NCI-H128 (cell line): ENCODE results near the gene YDJC.
"Not testable (repeated sequence)": the region's sequence is repeated elsewhere in the genome, so short reads cannot be mapped to it uniquely, and the experiment has no call there.

Experiments used
- DNase-seq: peaks from one replicate; lab custom pipeline; 2025; ENCODE audit not compliant: unreplicated experiment; lab: John Stamatoyannopoulos, UW

The YDJC gene

DNA sequence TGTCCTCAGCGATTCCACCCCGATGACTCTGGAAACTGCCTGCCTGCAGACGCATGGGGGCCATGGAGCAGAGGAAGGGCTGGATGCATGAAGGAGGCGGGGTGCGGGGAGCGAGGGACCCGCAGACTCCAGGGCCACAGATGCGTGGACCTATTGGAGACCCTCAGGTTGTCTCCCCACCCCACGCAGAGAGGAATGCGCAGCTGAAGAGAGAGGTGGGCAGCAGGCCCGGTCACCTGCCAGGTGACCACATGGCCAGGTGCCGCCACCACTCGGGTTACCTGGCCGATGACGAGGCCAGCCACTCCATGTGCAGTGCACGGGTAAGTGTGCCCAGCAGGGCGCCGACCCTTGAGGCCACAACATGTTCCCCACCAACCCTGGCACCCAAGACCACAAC is 3.1 kb upstream of the YDJC start:
- DNase-seq: no peak

DNA sequence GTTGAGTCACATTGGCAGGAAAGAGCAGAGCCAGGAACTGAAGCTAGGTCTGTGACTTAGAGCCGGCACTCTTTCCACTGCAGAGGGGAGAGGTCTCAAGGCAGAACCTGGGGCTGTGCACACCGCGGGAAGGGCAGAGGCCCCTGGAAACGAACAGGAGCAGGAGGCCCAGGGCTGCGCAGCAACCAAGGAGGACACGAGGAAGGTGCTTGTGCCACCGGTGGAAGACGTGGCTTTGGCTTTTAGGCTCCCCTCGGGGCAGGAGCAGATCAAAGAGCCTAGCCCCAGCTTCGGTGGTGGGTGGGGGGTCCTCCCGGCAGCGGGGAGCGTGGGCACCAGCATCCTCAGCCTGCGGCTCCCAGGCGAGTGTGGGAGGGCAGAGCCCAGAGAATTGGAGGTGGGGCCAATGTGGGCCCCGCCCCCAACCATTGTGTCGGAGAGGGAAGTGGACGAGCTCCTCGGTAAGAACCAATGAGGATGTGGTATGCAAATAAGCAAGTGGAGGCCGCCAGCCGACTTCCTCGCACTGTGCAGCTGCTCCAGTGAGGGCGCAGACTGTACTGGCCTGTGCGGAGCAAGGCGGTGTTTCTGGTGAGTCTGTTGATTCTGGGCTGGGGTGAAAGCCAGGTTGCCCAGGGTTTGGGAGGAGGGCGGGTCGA is 2.5 kb upstream of the YDJC start, which contains the start of gene CCDC116:
CCDC116 (plus strand) TSS at position 524 of the 659 bp plus-strand sequence. CDS start 422 bp downstream, outside the sequence.
- DNase-seq: no peak

DNA sequence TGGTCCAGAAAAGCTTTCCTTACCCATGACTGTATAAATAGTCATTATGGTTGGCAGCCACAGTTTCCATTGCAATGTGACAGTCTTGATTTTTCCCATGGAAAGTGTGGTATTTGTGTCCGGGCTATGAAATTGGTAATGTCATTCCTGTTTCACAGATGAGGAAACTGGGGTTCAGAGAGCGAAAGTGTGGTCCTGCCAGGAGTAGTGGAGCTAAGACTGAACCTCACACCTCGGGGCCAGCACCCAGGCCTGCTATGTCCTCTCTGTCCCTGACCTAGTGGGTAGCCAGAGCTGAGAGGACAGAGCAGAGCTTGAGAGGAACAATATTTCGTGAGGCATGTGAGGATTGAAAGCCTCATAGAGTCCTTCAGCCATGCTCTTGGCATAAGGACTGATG is 1.2 kb upstream of the YDJC start:
- no peak for DNase-seq

GRCh38 chr22:21628386-21629254 is 1.2 kb downstream of the YDJC start:
- DNase-seq: no peak

GRCh38 chr22:21626735-21627469 is 2.9 kb downstream of the YDJC start:
- DNase-seq: no peak

DNA sequence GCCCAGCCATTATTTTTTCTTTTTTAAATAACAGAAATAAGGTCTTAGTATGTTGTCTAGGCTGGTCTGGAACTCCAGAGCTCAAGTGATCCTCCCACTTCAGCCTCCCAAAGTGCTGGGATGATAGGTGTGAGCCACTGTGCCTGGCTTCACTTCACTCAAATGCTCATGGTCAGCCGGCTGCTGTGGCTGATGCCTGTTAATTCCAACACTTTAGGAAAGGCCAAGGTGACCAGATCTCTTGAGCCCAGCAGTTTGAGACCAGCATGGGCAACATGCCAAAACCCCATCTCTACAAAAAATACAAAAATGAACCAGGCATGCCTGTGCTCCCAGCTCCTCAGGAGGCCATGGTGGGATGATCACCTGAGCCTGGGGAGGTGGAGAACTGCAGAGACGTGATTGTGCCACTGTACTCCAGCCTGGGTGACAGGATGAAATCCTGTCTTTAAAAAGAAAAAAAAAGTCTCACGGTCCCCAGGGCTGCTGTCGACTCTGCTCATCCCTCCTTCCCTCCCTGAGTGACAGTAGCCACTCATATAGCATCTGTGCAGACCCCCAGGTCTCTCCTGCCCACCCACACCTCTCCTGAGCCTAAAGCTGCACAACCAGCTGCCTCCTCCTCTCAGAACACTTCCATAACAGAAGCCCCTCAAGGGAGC is 3.6 kb downstream of the YDJC start:
- no peak for DNase-seq

- no peak for DNase-seq
Observed at GRCh38 chr22:21624880-21625791, 4.7 kb downstream of the YDJC start.

GRCh38 chr22:21624120-21624879 is 5.5 kb downstream of the YDJC start:
- no peak for DNase-seq

- no peak for DNase-seq
Observed at GRCh38 chr22:21623648-21623970, 6.2 kb downstream of the YDJC start.

DNA sequence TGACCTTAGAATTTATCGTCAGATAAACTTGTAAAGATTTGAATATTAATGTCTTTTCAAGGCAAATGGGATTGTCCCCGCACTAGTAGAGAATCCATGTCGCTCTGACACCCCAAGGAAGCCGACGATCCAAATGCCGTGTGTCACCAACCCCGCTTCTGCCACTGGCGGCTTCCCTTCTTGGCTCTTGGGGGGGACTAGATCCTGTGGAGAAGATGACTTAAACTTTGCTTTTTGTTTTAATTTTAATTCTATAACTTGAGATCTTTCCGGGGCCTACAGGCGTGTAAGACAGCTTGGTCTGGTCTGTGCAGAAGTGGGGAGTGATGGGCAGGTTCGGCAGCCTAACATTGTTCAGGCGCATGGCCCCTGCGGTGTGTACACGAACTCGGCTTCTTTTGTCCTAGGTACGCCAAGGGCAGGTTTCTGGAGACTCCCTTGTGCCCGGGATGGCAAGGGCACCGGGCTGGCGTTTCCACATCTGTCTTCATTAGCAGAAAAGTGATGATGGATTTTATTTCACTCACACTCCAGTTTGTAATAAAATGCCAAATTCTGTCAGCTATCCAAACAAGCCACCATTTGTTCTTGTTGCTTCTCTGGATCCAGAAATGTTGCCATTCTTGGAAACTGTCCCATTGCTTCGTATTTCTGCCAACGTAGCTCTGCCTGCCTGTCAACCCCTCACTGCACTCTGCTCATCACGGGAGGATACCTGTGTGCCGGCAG is 6.7 kb downstream of the YDJC start:
- DNase-seq: no peak

DNA sequence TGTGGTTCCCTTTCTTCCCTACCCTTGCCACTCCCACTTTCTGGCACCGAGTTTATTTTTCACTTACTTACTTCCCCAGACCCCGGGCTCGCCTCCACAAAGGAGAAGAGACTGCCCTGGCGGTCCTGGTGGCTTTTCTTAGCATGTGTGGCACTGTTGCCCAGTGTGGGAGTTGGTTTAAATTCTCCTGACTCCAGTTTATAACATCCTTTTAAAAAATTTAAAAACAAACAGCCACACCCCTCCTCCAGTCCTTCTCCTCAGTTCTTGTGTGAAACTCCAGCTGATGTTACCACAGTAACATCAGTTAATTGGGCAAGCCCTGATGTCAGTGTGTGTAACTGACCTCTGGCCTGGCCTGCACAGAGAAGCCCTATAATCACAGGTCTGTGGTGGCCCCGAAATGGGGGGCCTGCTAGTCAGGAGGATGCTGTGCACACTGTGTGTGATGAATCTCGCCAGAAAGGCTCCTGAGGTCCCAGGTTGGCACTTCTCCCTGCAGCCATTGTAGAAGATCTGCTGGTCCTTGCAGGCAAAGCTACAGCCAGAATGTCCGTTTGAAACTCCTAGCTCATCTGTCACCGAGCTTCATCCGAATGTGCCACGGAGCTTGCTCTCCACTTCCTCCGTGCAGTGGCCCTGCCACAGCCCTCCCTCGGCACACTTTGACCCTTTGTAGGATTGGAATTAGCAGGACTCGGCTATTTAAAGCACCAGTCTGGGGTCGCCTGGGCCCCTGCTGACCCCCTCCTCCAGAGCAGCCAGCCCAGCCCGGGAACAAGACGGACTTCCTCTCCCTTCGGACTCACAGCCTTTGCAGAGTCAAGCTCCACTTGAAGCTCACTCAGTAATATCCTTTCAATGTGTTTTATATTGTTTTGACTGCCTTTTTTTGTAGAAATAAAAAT is 7.6 kb downstream of the YDJC start:
- no peak for DNase-seq

GRCh38 chr22:21621025-21621424 is 8.8 kb downstream of the YDJC start:
- no peak for DNase-seq

GRCh38 chr22:21617337-21617736 is 12.5 kb downstream of the YDJC start:
- DNase-seq: not testable (repeated sequence)

DNA sequence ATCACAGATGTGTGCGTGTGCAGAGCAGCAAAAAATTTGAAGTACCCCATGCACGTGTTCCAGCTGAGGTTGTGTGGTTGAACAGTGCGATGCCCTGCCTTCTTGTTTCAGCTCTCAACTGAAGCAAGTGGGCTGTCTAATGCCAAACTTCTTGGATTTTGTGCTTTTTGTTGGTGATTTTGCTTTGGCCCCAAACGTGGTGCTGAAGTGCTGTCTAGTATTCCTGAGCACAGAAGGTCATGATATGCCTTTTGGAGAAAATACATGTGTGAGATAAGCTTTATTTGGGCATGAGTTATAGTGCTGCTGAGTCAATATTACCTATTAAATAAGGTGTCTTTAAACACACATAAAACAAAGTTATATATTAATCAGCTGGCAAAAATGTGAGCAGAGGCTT is 14.1 kb downstream of the YDJC start:
- DNase-seq: no peak

GRCh38 chr22:21613553-21614233 is 16.1 kb downstream of the YDJC start:
- no peak for DNase-seq

GRCh38 chr22:21612858-21613257 is 17.0 kb downstream of the YDJC start:
- DNase-seq: no peak
